Activated CD4-positive, alpha-beta T cell treated with anti-CD3 and anti-CD28 coated beads for 48 hours (primary cell): Measurements from ENCODE around the gene ABAT.
A peak's percentile ranks its signal among the peaks of the same experiment; 100 is the strongest.

Experiments
- DNase-seq: peaks from one replicate; pipeline ENCODE4 v3.0.0-alpha.2; 2020

ABAT gene

GRCh38 chr16:8674413-8675022 is at the start of gene ABAT:
Gene ABAT, plus strand, starts transcription at chr16:8674617. Its CDS starts 61,123 bp downstream, at chr16:8735740.
- peak; percentile 91 for DNase-seq

DNA sequence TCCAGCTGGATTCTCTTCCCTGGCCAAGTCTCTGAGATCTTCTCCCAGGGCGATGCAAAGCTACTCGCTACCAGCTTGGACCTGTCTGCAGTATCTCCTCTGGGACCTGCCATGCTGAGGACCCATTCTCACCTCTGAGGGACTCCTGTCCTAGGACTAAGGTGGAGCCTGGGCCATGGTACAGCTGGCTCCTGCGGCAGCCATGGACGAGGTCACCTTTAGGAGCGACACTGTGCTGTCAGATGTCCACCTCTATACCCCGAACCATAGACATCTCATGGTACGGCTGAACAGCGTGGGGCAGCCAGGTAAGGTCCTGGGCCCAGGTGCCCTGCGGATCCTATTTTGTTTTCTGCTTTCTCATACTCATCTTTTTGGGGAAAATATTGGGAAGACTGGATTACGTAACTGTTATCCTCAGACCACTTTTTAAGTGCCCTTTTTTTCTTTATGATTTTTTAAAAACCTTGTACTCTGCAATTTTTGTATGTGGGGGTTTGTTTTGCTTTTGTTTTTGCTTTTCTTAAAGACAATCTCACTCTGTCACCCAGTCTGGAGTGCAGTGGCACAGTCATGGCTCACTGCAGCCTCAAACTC is 48.8 kb upstream of the ABAT start:
- no peak for DNase-seq

GRCh38 chr16:8626946-8627345 is 47.5 kb upstream of the ABAT start:
- no peak for DNase-seq

DNA sequence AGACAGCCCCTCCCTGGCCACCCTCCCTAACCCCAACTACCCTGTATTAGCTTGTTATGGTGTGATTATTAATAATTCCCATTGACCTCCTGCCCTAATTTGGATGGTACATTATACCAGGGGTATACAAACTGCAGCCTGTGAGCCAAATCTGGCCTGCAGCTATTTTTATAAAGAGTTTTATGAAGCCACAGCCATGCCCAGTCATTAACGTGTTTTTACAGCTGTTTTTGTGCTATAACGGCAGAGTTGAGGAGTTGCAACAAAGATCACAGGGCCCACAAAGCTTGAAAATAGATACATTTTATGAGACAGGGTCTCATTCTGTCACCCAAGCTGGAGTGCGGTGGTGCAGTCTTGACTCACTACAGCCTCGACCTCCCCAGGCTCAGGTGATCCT is 47.0 kb upstream of the ABAT start:
- no peak for DNase-seq

DNA sequence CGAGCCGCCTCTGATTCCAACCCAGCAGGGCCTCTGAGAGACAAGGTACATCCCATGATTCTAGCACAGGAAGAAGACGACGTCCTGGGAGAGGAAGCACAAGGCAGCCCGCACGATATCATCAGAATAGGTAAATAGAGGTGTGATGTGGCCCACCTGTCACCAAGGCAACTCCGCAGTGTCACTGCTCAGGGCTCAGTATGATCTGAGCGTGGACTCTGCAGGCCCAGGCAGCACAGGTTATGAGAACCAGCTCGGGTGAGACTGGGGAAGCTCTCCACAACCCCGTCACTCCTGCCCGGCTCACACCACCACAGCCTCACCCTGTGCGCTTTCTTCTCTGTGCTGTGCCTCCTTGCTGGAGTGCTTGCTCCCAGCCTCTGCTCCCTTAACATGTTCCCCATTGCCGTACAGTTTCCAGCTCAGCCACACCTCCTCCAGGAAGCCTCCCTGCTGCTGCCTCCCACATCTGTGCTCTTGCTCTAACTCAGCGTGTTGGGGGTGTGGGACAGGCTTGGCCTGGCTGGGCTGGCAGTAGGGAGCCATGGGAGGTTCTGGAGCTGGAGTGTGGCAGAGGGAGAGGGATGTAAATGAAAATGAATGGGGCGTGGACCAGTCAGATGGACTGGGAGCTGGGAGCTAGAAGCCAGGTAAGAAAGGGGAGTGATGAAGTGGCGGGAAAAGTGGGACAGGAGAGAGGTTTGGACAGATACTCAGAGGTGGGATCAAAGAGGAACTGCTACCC is 45.3 kb upstream of the ABAT start:
- DNase-seq: no peak

GRCh38 chr16:8630255-8630953 is 44.0 kb upstream of the ABAT start:
- no peak for DNase-seq

DNA sequence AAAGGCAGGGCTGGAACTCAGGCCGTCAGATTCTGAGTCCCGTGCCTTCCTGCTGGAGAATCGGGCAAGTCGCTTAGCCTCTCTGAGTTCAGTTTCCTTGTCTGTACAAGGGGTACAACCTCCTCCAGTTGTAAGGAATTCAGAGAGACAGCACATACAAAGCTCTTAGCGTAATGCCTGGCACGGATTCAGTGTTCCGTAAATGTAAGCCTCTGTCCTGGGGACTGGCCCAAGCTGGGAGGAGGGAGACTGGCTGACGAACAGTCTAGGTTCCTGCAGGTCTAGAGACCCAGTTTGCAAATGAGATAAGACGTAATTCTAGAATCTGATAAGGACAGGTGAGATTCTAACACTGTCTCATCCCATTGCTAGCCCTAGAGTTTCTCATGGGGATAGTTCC is 43.0 kb upstream of the ABAT start:
- no peak for DNase-seq

DNA sequence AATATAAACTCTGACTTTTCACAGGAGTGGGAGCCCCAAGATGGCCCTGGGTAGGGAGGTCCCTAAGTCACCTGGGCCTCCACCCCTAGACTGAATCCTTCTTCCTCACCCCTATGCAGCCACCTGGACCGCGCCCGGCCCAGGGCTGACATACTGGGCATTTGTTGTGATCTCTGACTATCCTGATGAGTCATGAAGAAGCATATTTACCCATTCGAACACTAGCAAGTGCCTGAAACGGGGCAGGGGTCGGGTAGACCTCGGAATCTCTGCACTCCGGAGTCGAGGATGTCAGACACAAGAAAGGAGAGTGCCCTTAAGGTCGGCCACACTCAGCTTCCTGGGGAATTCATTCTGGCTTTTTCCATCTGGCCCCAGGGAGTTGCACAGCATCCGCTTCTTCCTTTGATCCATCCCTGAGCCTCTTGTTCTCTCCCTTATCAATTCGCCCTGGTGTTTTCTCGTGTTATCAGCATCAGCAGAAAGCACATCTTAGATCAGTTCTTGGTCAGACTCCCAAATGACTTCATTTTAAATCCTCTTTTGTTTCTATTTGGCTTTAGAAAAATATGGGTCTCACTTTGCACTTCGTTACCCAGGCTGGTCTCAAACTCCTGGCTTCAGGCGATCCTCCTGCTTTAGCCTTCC is 42.5 kb upstream of the ABAT start:
- DNase-seq: no peak

GRCh38 chr16:8632675-8633182 is 41.7 kb upstream of the ABAT start:
- DNase-seq: no peak

DNA sequence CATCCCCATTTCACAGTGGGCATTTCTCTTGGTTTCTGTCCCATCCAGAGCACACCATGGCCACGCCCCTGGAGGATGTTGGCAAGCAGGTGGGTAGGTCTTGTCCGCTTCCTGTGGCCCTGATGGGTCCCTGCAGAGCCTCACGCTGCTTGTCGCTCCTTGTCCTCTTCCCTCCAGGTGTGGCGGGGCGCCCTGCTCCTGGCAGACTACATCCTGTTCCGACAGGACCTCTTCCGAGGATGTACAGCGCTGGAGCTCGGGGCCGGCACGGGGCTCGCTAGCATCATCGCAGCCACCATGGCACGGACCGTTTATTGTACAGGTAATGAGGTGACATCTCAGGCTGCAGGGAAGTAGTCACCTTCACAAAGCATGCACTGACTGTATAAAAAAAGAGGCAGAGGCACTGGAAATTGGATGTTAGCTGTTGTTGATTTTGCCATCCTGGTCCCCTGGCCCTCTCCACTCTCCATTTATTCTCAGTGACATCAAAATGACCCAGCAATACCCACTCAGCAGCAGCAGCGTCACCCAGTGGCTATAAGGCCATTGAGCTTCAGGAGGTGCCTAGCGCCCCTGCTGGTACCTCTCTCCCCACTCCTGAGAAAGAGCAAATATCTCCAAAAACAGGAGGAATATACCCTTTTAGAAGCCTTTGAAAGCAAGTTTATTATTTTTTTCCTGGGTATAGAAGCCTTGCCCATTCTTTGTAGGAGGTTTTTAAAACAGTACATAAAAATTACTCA is 39.3 kb upstream of the ABAT start:
- no peak for DNase-seq

GRCh38 chr16:8639694-8640093 is 34.7 kb upstream of the ABAT start:
- DNase-seq: no peak

DNA sequence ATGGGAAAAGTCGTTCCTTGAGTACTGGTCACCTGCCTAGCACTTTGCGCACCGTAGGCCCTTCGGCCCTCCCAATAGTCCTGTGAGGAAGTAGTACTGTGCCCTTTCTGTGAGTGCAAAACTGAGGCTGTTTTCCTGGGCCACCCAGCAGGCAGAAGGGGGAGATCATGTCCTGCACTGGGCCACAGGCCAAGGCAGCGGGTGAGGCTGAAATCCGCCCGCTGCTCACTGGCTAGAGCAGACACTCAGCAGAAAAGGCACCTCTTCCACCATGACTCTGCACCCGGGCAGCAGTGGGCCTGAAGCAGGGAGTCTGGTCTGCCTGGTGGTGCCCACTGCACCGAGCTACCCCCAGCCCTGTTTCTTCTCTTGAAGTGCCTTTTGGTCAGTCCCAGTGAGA is 32.7 kb upstream of the ABAT start:
- DNase-seq: no peak

DNA sequence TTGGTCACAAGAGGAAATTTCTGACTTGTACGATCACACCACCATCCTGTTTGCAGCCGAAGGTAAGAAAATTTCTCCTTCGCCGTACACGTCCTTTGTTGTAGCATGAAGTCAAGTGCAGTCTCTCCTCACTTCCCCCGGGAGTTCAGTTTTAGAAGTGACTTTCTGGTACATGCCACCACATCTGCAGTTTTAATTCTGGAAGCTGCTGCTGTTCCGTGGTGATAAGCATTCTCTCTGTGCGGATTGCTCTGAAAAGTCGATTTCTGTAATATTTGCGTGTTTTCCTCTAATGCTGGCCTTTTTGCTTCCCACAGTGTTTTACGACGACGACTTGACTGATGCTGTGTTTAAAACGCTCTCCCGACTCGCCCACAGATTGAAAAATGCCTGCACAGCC is 32.3 kb upstream of the ABAT start:
- DNase-seq: no peak

GRCh38 chr16:8644211-8645140 is 29.9 kb upstream of the ABAT start:
- no peak for DNase-seq

DNA sequence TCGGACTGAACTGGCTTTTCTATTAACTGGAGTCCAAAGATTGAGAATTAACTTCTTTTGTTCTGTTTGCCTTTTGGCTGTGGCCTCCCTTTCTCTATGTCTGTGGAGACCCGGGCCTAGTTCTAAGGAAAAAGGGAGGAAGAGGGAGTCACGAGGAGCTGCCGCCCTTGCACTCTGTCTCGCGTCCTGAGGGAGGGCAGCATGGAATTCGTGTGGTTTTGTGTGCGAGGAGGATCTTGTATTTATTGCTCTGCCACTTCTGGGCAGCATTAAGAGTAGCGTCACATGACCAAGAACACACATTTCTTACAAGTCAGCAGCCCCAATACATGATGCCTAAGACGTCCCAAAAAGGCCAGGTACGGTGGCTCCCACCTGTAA is 29.3 kb upstream of the ABAT start:
- DNase-seq: no peak

DNA sequence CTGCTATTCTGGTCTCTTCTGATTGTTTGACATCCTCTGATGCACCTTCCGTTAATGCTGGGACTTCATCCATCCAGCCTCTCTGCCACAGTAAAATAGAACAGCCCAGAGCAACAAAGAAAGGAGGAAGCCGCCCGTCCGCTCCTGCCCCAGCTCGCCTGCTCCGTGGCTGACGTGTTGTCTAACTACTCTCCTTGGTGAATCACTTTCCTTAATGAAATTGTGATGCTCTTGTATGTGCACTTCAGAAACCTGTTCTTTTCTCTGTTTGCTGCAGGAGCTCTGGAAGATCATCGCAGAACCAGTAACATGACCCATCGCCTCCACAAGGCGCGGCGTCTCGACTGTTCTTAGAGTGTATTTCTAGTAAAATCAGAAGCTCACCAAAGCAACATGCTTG is 28.6 kb upstream of the ABAT start:
- no peak for DNase-seq

GRCh38 chr16:8646326-8647053 is 27.9 kb upstream of the ABAT start:
- DNase-seq: no peak

- no peak for DNase-seq
Measured at GRCh38 chr16:8647721-8648318, 26.6 kb upstream of the ABAT start.

- DNase-seq: no peak
Measured at GRCh38 chr16:8648877-8649276, 25.5 kb upstream of the ABAT start.
